NCI-H2081 treated with DMSO at 0.1 percent for 48 hours (cell line): ENCODE data around the gene PSEN2.
"Not testable (repeated sequence)": the region's sequence is repeated elsewhere in the genome, so short reads cannot be mapped to it uniquely, and the experiment has no call there.

Experiments
- DNase-seq: peaks from one replicate; lab custom pipeline; 2025; lab: John Stamatoyannopoulos, UW

PSEN2 gene

DNA sequence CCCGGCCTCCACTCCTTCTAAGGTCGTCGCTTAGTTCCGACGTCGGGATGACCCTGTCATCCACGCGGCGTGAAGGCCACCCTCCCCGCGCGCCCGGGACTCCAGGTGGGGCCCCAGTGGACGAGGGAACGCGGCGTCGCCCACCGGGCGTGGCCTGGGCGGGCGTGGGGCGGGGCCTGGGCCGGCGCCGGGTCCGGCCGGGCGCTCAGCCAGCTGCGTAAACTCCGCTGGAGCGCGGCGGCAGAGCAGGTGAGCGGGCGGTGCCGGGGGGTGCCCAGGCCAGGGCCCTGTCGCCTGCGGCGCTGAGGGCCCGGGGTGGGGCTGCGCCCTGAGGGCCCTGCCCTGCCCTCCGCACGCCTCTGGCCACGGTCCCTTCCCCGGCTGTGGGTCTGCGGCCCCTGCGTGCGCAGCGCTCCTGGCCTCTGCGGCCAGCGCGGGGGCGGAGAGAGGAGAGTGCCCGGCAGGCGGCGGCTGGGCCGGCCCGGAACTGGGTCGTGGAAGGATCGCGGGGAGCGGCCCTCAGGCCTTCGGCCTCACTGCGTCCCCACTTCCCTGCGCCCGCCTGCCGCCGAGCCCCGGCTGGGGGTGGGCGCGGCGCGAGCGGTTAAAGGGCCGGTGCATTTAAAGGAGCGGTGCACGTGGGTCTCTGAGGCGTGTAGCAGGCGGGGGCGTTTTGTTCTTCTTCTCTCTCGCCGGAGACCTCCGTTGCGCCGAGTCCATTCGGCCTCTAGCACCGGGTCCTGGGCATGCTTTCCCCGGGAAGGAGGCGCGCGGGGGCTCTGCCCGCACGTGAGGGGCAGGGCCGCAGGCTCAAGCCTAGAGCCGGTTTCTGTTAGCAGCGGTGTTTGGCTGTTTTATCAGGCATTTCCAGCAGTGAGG, at the start of gene PSEN2:
TSS of gene PSEN2 (plus strand) at position 216 of the 879 bp plus-strand sequence. CDS start 11,292 bp downstream, outside the sequence.
- peak; percentile 41 for DNase-seq

GRCh38 chr1:226820941-226821718, 49.3 kb upstream of the PSEN2 start:
- DNase-seq: no peak

DNA sequence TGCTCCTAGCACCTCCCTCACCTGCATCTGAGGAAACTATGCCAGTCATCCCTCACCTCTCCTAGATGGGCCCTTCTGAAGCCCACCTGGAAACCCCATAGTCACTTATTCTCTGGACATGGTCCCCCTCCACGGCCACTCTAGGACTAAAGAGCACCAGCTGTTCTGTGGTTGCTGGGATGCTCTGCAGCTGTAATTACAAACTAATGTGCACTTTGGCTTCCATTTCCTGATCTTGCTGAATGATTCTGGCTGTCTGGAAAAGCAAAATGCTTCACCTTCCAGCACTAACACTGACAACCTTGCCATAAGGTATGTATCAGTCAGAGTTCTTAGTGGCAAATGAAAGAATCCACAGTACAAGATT, 48.7 kb upstream of the PSEN2 start:
- no peak for DNase-seq

DNA sequence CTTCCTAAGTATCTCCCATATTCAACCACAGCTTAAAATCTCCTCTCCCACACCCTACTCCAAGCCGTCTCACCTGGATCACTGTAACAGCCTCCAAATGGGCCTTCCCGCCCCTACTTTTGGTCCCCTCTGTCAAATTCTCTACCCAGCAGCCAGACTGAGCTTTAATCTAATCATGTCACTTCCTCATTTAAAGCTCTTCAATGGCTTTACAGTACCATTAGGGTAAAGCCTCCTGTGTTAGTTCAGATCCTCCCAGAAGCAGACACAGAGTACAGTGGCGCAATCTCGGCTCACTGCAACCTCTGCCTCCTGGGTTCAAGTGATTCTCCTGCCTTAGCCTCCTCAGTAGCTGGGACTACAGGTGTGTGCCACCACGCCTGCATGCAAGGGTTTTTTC, 46.8 kb upstream of the PSEN2 start:
- DNase-seq: no peak

DNA sequence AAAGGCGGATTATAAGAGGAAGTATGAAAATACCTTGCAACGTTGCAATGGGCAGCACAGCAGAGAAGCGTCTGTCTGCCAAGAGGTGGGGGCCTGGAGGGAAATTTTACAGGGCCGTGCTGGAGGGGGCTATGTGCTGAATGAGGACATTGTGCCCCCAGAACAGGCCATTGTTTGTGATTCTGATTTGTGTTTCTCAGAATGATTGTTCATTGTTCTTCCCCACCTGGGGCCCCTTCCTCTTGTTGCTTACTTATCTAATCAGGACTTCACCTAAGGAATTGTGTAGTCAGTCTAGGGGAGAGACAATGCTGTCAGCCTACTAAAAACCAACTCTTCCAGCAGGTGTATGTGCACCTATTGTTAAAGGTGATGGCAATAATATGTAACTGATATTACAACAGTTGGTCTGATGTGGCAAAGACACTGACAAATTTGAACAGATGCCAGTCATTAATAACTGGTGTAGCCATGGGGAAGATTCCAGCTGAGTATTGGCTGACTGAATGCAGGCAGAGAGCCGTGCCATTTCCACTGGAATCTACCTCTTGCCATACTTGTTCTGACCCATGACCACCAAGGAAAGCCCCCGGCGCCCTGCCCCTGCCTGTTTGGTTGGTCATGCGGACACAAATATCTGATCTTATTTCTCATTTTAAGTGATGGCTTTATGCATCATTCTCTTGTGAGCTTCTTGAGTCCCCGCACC, 45.2 kb upstream of the PSEN2 start:
- peak; percentile 2 for DNase-seq

DNA sequence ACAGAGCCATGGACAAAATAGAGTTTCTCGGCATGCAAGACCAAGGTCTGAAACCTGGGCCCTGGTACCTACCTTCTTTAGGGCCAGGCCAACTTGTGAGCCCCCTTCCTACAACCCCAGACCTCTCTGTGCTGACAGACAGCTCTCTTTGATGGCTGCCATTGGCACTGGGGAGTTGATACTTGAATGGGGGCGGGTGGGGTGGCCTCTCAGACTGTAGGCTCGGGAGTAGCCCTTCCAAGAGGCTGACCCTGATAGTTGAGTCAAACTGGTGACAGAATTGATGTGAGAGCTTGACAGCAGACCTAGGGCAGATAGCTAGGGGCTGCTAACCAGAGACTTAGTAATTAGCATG, 44.7 kb upstream of the PSEN2 start:
- no peak for DNase-seq

GRCh38 chr1:226826479-226827261, 43.7 kb upstream of the PSEN2 start:
- no peak for DNase-seq

DNA sequence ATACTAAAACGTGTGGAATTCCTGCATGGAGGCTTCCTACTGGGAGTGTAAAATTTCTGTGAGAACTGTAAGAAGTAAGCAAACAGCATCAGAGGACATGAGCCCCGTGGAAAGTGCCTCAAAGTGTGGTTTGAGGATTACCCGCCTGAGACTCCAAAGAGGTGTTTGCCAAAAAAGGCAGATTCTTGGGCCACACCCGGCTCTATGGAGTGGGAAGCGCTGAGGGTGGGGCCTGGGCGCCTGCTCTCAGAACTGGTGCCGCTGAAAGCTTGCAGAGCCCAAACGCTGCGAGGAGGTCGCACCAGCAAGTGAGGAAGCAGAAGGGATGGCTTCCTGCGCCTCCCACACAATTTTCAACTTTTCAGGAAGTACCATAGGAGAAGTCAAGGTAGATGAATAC, 43.0 kb upstream of the PSEN2 start:
- no peak for DNase-seq

DNA sequence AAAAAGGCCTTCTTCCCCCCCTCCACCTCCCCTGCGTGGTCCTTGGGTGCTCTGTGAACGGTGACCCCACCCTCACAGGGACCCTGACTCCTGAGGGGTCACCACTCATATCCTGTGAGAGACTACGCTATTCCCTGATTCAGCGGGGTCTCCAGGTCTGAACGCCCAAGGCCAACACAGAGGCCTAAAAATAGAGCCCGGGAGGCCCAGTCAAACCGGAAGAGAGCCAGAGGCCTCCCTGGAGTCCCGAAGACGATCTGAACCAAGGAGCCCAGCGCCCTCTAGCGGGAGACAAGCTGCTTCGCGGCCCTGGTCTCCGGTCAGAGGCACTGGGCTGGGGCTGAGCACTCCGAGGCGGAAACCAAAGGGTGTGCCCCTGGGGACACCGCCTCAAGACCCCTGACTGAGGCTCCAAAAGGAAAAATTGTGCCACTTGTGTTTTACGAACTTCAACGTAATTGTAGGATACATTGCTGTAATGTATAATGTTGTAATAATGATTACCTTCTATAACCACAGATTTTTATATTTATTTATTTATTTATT, 42.4 kb upstream of the PSEN2 start:
- DNase-seq: peak; percentile 89

DNA sequence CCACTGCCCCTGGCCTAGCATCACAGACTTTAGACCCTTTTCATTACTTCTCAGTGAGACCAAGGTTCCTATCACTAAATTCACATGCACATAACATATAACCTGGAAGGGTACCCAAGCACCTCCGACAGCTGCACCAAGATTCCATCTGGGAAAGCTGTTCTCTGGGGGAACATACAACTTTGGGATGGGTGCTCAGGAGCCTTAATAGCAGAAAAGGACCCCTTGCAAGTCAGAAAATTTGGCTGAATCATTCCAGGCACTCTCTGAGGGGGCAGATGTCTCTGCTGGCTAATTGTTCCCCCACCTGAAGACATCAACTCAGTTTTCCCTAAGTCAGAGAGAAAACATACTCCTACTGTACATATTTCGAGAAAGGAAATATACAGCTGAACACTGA, 41.3 kb upstream of the PSEN2 start:
- no peak for DNase-seq

- no peak for DNase-seq
Observed at GRCh38 chr1:226831953-226832352, 38.5 kb upstream of the PSEN2 start.

- DNase-seq: no peak
Observed at GRCh38 chr1:226832613-226833012, 37.8 kb upstream of the PSEN2 start.

DNA sequence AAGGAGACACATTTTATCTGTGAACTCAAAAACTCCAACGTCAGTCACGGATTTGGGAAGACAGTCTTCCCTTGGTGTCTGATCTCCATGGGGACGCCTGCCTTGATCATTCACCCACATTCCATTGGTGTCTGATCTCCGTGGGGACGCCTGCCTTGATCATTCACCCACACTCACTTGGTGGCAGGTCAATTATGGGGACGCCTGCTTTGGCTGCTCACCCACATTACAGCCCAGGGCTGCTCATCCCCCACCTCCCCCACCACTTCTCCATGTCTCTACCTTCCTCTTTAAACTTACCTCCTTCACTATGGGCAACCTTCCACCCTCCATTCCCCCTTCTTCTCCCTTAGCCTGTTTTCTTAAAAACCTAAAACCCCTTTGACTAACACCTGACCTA, 36.2 kb upstream of the PSEN2 start:
- not testable (repeated sequence) for DNase-seq

- DNase-seq: not testable (repeated sequence)
Observed at GRCh38 chr1:226835396-226835795, 35.0 kb upstream of the PSEN2 start.

DNA sequence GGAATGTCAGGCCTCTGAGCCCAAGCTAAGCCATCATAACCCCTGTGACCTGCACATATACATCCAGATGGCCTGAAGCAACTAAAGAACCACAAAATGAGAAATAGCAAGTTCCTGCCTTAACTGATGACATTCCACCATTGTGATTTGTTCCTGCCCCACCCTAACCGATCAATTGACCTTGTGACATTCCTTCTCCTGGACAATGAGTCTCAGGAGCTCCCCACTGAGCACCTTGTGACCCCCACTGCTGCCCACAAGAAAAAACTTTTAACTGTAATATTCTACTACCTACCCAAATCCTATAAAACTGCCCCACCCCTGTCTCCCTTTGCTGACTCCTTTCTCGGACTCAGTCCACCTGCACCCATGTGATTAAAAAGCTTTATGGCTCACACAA, 32.5 kb upstream of the PSEN2 start:
- DNase-seq: not testable (repeated sequence)

DNA sequence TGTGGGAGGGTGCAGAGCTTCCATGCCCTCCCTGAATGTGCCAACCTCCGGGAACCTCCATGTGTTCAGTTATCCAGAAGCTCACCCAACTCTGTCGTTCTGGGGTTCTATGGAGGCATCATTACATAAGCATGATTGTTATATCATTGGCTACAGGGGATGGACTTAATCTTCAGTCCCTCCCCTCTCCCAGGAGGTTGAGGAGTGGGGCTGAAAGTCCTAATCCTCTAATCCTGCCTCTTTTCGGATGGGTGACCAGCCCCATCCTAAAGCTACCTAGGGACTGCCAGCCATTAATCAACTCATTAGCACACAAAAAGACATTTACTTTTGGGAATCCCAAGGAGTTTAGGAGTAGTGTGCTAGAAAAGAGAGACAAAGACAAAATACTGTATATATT, 32.0 kb upstream of the PSEN2 start:
- DNase-seq: no peak

DNA sequence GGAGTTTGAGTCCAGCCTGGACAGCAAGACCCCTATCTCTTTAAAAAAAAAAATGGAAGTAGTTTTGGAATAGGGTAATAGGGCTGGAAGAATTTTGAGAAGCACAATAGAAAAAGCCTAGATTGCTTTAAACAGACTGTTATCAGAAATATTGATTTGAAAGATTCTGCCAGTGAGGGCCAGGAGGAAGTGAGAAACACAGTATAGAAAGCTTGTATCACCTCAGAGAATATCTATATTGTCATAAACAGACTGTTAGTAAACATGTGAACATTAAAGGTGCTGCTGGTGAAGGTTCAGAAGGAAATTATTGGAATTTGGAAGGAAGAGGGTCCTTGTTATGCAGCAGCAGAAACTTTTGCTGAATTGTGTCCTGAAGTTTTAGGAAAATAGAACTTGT, 24.8 kb upstream of the PSEN2 start:
- no peak for DNase-seq

DNA sequence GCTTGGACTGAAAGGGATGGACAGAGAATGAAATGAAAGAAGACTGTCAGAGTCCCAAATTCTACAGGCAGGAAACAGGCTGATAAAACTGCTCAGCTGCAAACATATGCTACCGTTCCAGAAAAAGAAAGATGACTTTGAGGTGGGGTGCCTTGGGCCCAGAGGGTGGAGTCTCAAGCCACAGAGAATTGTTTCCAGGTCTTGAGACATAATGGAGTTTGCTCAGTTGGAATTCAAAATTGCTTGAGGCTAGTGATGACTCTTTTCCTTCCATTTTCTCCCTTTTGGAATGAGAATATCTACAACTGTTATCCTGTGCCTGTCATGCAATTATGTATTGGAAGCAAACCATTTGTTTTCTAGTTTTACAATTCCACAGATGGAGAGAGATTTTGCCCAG, 23.6 kb upstream of the PSEN2 start:
- no peak for DNase-seq

GRCh38 chr1:226854548-226854947, 15.9 kb upstream of the PSEN2 start:
- DNase-seq: not testable (repeated sequence)

DNA sequence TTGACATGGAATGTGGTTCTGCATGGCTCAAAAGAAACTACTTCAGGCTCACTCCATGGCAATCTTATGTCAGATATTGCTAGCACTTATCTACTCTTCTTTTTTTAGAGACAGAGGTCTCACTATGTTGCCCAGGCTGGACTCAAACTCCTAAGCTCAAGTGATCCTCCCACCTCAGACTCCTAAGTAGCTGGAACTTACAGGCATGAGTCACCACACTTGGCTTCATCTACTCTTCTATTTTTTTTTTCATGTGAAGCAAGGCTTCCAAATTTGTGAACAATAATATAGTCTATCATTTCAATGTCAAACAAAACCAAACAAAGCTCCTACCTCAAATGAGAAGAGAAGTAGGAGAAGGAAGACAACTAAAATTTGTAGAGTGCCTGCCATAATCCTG, 7.5 kb upstream of the PSEN2 start:
- DNase-seq: no peak

DNA sequence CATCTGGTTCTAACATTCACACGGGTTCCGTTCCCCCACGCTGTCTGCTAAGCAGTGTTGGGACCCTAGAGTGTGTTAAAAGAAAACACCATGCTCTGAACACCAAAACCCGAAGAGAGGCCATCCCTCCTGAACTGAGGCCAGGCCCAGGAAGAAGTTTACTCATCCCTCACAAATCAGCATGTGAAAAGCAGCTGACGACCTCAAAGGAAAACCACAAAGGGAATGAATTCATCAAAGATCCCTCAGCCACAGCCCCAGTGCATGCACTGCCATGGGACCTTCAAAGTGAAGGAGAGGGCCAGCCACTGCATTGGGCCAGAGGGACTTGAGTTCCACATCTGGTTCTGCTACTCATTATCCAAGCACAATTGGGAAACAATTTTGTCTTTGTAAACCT, 7.0 kb upstream of the PSEN2 start:
- DNase-seq: no peak

- no peak for DNase-seq
Observed at GRCh38 chr1:226864311-226864710, 6.1 kb upstream of the PSEN2 start.
